ENCODE results near the gene IKZF4. TPM values are rescaled to one million over a fixed set of nuclear protein-coding genes. Genes with fewer than 3 reads are reported as not detected.
"Not testable (repeated sequence)": the region's sequence is repeated elsewhere in the genome, so short reads cannot be mapped to it uniquely, and the experiment has no call there.

The IKZF4 gene
- total RNA-seq, 1 donor from 2014 or later: 8.4 TPM

DNA sequence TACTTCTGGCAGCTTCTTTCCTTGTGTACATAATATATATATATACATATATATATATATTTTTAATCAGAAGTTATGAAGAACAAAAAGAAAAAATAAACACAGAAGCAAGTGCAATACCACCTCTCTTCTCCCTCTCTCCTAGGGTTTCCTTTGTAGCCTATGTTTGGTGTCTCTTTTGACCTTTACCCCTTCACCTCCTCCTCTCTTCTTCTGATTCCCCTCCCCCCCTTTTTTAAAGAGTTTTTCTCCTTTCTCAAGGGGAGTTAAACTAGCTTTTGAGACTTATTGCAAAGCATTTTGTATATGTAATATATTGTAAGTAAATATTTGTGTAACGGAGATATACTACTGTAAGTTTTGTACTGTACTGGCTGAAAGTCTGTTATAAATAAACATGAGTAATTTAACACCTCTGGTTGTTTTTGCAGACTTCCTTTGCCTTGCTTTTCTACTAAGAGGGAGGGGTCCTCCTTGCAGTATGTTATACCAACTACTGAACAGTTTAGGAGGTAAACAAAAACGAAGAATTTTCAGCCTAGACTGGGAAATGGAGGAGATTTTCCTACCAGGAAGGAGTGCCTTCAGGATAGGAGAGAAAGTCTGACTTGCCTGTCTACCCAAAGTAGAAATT is 17.3 kb downstream of the IKZF4 start:
- TF ChIP-seq, protein P1, sequence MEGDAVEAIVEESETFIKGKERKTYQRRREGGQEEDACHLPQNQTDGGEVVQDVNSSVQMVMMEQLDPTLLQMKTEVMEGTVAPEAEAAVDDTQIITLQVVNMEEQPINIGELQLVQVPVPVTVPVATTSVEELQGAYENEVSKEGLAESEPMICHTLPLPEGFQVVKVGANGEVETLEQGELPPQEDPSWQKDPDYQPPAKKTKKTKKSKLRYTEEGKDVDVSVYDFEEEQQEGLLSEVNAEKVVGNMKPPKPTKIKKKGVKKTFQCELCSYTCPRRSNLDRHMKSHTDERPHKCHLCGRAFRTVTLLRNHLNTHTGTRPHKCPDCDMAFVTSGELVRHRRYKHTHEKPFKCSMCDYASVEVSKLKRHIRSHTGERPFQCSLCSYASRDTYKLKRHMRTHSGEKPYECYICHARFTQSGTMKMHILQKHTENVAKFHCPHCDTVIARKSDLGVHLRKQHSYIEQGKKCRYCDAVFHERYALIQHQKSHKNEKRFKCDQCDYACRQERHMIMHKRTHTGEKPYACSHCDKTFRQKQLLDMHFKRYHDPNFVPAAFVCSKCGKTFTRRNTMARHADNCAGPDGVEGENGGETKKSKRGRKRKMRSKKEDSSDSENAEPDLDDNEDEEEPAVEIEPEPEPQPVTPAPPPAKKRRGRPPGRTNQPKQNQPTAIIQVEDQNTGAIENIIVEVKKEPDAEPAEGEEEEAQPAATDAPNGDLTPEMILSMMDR (IDR thresholded peaks at IDR 0.05; ENCODE audit: borderline replicate concordance): no peak
- no peaks in the 10 kb centered on the region for H3K9me3 ChIP-seq (replicated peaks)
- H3K36me3 ChIP-seq: peaks cover 44% of the 10 kb centered on the region
- H3K4me3 ChIP-seq: no peak overlapping the region
- no peaks in the 10 kb centered on the region for H3K27me3 ChIP-seq (ENCODE audit: low read depth)
- intact Hi-C loops (cut with micrococcal nuclease): no loop called here
- H3K27ac ChIP-seq (replicated peaks): no peak overlapping the region
- peaks cover 22% of the 10 kb centered on the region for H3K4me1 ChIP-seq
- no peak for DNase-seq

DNA sequence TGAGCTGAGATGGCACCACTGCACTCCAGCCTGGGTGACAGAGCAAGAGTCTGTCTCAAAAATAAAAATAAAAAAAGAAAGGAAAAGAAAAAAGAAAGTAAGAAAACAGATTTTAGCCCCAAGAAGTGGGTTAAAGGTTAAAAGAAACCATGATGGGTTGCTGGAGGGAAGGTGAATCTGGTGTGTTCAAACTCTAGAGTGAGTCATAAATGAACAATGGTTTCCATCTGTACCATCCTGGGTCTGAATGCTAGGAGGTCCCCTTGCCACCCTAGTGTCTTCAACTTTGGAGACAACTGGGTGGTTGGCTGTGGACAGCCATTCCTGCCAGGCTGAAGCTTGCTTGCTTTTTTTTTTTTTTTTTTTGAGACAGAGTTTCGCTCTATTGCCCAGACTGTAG is 19.3 kb downstream of the IKZF4 start:
- Histone ChIP-seq H3K4me3 (no peak overlapping the region), H3K27me3 (ENCODE audit: low read depth) (no peaks in the 10 kb centered on the region), H3K36me3 (peaks cover 45% of the 10 kb centered on the region), H3K9me3 (replicated peaks) (no peaks in the 10 kb centered on the region), H3K27ac (replicated peaks) (no peak overlapping the region), H3K4me1 (peaks cover 30% of the 10 kb centered on the region)
- DNase-seq: no peak
- intact Hi-C loops (cut with micrococcal nuclease): no loop called here
- TF ChIP-seq, protein P1 (IDR thresholded peaks at IDR 0.05; ENCODE audit: borderline replicate concordance): no peak

DNA sequence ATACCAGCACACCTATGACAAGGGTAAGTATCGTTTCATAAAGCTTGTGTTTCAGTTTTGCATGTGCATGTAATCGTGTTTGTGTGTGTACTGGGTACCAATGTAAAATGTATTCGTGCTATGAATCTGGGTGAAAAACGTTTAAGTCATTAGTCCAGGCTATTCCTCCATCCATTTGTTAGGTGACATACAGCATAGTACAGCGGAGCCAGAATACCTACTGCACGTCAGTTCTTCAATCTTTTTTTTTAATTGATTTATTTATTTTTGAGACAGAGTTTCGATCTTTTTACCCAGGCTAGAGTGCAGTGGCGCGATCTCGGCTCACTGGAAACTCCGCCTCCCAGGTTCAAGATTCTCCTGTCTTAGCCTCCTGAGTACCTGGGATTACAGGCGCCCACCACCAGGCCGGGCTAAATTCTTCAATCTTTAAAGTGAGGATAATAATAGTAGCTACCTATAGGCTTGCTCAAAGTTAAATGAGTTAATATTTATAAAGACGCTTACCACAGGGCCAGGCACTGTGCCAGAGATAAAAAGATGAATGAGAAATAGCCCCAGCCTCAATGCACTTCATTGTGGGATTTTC is 20.2 kb downstream of the IKZF4 start:
- Histone ChIP-seq H3K4me3 (peak overlapping the region; percentile 87), H3K36me3 (peaks cover 45% of the 10 kb centered on the region), H3K27me3 (ENCODE audit: low read depth) (no peaks in the 10 kb centered on the region), H3K27ac (replicated peaks) (peak overlapping the region; percentile 91), H3K4me1 (peaks cover 30% of the 10 kb centered on the region), H3K9me3 (replicated peaks) (no peaks in the 10 kb centered on the region)
- TF ChIP-seq, protein P1 (IDR thresholded peaks at IDR 0.05; ENCODE audit: borderline replicate concordance): no peak
- intact Hi-C loops (cut with micrococcal nuclease): no loop called here
- DNase-seq: no peak

DNA sequence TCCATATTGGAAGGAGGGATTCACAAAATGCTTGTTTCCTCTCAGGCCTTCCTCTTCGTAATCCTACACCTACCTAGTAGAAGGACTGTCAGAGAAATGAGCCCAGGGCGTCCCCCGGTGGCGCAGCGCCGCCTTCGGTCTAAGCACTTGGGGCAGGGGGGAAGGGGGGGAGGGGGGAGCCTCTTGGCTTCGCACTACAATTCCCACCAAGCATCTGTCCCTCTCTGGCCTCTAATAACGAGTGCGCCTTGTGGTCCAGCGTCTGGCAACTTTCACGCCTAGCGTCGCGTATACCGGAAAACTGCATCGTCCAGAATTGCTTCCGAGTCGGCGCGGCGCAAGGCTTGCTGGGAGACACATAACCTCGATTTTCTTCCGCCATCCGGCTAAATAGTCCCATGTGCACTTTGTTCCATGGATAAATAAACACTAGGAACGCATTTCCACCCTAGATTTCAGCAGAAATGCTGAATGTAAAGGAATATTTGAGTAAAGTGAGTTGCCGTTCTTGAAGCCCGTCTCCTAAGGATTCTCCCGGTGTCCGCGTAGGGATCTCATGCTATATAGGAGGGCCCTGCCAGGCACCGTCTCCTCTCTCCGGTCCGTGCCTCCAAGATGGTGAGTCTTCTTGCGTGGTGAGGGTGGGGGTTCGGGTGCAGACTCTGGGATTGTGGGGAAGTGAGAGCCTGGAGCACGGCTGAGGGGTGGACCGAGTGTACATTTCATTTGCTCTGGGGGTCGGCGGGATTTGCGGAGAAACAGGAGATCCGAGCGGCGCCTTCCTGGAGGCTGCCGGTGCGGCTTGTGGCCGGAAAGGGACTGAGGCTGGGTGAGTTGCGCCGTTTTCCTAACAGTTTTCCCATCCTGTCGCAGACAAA is 20.9 kb downstream of the IKZF4 start, which contains the start of gene RPS26:
TSS of gene RPS26 (plus strand) at position 367 of the 878 bp plus-strand sequence. CDS start at position 616, 249 bp downstream.
- intact Hi-C loops (cut with micrococcal nuclease): no loop called here
- H3K4me1 ChIP-seq: peaks cover 30% of the 10 kb centered on the region
- no peaks in the 10 kb centered on the region for H3K27me3 ChIP-seq (ENCODE audit: low read depth)
- peak within 1 kb of the TSS; percentile 87 for H3K4me3 ChIP-seq
- TF ChIP-seq, protein P1 (IDR thresholded peaks at IDR 0.05; ENCODE audit: borderline replicate concordance): peak; percentile 49
- peak; percentile 94 for DNase-seq
- no peaks in the 10 kb centered on the region for H3K9me3 ChIP-seq (replicated peaks)
- peak within 1 kb of the TSS; percentile 91 for H3K27ac ChIP-seq (replicated peaks)
- H3K36me3 ChIP-seq: peaks cover 41% of the 10 kb centered on the region

DNA sequence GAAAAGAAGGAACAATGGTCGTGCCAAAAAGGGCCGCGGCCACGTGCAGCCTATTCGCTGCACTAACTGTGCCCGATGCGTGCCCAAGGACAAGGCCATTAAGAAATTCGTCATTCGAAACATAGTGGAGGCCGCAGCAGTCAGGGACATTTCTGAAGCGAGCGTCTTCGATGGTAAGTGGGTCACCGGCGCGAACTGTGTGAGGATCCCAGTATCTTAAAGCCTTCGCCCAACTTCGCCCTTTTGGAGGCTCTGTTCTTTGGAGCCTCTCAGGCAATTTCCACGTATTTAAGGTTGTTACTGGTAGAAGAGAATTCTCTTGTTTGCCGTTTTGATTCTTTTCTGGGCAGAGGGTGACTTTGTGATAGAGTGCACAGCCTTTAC is 21.6 kb downstream of the IKZF4 start:
- H3K4me3 ChIP-seq: peak overlapping the region; percentile 87
- peak overlapping the region; percentile 91 for H3K27ac ChIP-seq (replicated peaks)
- peaks cover 37% of the 10 kb centered on the region for H3K36me3 ChIP-seq
- intact Hi-C loops (cut with micrococcal nuclease); H3K9me3 ChIP-seq (replicated peaks); H3K27me3 ChIP-seq (ENCODE audit: low read depth); DNase-seq: not testable (repeated sequence)
- peaks cover 30% of the 10 kb centered on the region for H3K4me1 ChIP-seq
